Hippocampal formation (tissue), 2 donors: ENCODE measurements around the gene SUSD3.

Experiments used
- DNase-seq, 2 donors: peaks; one replicate each; lab custom pipeline; 2025; lab: John Stamatoyannopoulos, UW

The SUSD3 gene

GRCh38 chr9:93076101-93076791, 17.7 kb downstream of the SUSD3 start:
- no peak for DNase-seq

- DNase-seq, result no peak
Measured at GRCh38 chr9:93076792-93077128, 18.3 kb downstream of the SUSD3 start.

- no peak for DNase-seq
Measured at GRCh38 chr9:93077367-93077766, 18.9 kb downstream of the SUSD3 start.

- DNase-seq, result no peak
Measured at GRCh38 chr9:93077811-93078210, 19.3 kb downstream of the SUSD3 start.

GRCh38 chr9:93079371-93079770, 20.9 kb downstream of the SUSD3 start:
- DNase-seq, result no peak

- no peak for DNase-seq
Measured at GRCh38 chr9:93080406-93080805, 21.9 kb downstream of the SUSD3 start.

GRCh38 chr9:93081081-93081529, 22.6 kb downstream of the SUSD3 start:
- no peak for DNase-seq

GRCh38 chr9:93081931-93082330, 23.4 kb downstream of the SUSD3 start:
- no peak for DNase-seq

- DNase-seq, result no peak
Measured at GRCh38 chr9:93082841-93083411, 24.4 kb downstream of the SUSD3 start.

- DNase-seq, result no peak
Measured at GRCh38 chr9:93083592-93084470, 25.3 kb downstream of the SUSD3 start.

- DNase-seq, result no peak
Measured at GRCh38 chr9:93084471-93084881, 26.0 kb downstream of the SUSD3 start.

- DNase-seq, result no peak
Measured at GRCh38 chr9:93085676-93086075, 27.2 kb downstream of the SUSD3 start.

- no peak for DNase-seq
Measured at GRCh38 chr9:93086447-93087224, 28.1 kb downstream of the SUSD3 start.

- no peak for DNase-seq
Measured at GRCh38 chr9:93087971-93088655, 29.6 kb downstream of the SUSD3 start.

GRCh38 chr9:93088656-93089015, 30.1 kb downstream of the SUSD3 start:
- no peak for DNase-seq

GRCh38 chr9:93089024-93089423, 30.5 kb downstream of the SUSD3 start:
- no peak for DNase-seq

- DNase-seq, result no peak
Measured at GRCh38 chr9:93089481-93089991, 31.0 kb downstream of the SUSD3 start.

GRCh38 chr9:93090091-93090655, 31.7 kb downstream of the SUSD3 start:
- DNase-seq, result no peak

- no peak for DNase-seq
Measured at GRCh38 chr9:93091056-93091452, 32.6 kb downstream of the SUSD3 start.

- no peak for DNase-seq
Measured at GRCh38 chr9:93091453-93092081, 33.1 kb downstream of the SUSD3 start.
